Left forelimb (tissue), 1 donor: ENCODE measurements around the gene GNA12.

ENCODE experiments used
- DNase-seq: peaks from one replicate; pipeline ENCODE4 v3.0.0-alpha.2; 2018; ENCODE audit warnings: low spot score

GNA12 gene

DNA sequence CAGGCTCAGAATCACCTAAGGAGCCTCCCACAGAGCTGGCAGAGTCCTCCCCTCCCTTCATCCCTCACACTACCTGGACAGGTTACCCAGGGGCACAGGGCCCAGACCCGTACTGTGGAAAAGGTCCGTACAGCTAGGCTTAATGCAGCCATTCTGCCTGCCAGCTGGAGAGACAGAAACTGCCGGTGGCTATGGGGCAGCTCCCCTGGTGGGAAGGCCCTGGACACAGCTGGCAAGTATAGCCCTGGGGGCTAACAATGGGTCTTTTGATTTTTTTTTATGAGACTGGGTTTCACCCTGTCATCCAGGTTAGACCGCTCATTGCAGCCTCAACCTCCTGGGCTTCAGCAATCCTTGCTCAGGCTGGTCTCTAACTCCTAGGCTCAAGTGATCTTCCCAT lies 68.3 kb downstream of the GNA12 start:
- no peak for DNase-seq

DNA sequence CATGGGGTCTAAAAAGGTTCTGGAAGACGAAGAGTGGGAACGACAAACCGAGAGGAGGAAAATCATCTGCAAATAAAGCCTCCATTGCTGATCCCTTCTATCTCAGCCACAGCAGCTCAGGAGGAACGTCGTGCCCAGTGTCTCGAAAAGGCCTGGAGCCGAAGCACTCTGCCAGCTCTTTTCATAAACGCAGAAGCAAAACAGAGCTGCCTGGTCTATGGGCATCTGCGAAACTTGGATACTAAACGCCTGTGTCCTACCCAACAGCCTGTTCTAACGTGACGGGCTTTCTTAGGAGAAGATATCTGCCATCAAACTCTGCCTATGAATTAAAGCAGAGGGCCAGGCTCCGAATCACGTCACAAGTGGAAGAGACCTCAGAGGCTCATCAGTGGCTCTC lies 68.7 kb downstream of the GNA12 start:
- no peak for DNase-seq

DNA sequence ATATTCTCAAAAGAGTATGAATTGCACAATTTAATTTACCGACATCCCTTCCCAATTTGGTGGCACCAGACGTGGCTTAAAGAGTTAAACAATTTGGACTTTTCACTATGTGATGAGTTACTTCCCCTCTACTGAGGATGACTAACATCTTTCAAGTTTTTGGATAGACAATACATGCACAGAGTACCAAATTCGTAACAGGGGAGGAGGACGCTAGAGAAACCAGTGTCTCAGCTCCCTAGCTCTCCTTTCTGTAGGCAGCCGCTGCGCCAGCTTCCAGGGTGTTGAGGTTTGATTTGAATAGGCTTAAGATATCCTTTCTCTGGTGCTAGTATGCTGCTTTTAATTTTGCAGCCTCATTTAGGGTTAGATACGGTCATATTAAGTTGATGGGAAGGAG lies 69.2 kb downstream of the GNA12 start:
- no peak for DNase-seq

DNA sequence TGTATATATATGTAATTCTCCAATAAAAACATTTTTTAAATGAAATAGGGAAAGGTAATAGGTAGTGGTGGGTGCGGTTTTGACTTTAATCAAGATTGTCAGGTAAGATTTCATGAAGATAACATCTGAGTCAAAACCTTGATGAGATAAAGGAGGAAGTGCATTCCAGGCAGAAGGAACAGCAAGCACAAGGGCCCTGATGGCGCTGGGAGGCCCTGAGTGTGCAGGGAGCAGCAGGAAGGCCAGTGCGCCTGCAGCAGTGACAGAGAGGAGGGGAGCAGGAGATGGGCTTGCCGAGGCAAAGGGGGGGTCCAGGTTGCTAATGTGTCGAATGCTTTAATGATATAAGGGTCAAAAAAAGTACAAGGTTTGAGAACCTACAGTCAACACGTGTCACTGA lies 69.8 kb downstream of the GNA12 start:
- DNase-seq = no peak

DNA sequence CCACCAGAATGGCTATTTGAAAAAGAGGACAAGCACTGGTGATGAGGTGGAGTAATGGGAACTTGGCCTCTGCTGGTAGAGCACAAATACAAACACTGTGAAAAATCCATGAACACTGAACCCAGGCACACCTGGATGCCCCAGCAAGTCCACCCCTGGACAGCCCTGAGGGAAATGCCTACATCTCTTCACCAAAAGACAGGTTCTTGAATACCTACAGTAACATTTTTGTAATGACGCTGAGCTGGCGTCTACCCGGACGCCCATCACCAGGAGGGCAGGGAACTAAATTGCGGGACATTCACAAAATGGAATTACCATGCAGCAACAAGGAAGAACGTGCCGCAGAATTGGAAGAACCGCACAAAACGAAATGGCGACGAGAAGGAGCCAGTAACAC lies 70.5 kb downstream of the GNA12 start:
- DNase-seq = no peak

DNA sequence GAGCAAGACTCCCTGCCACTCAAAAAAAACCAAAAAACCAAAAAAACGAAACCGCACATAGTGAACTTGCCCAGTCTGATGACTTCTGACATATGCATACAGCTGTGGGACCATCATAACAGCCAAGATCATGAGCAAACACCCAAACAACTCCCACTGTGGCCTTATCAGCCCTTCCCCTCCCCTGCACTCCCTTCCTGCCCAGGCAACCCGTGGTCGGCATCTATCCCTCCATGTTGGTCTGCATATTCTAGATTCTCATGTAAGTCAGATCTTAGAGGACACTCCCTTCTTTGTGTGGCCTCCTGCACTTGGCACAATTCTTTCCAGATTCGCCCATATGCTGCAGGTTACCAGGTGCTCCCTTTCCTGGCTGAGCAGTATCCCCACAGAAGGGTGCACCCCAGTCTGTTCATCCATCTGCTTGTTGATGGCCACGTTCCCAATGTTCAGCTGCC lies 72.8 kb downstream of the GNA12 start:
- no peak for DNase-seq

DNA sequence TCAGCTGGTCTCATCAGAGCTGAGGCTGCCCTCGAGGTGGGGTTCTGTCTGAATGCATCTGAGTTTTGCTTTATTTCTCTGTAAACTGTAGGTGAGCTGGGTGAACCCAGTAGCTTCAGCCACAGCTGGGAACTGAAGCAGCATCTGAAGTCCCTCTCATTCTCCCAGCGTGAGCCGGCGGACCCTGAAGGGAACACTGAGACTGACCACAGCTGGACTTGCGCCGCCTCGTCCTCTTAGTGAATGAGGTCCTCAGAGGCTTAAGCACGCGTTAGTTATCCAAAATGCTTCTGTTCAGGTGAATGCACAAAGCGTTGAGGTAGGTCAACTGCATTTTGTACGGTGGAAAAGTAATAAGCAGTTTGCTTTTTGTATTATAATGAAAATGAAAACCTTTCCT lies 79.5 kb downstream of the GNA12 start:
- no peak for DNase-seq

DNA sequence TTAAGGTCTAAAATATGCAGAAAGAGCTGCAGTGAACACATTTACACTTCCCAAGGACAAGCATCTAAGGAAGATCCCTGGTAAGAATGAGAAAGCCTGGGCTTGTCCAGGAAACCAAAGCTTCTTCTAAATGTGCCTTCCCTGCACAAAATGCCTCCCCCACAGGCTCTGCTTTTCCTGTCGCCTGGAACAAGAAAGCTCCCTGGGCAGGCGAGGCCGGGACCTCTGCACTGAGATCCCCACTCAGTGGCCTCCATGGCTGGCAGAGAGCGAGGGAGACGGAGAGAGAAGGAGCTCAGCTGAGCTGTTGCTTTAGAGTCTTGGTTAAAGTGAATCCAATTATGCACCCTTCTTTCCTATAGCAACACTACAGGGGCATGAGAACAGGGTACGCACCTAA lies 80.5 kb downstream of the GNA12 start:
- DNase-seq = no peak

DNA sequence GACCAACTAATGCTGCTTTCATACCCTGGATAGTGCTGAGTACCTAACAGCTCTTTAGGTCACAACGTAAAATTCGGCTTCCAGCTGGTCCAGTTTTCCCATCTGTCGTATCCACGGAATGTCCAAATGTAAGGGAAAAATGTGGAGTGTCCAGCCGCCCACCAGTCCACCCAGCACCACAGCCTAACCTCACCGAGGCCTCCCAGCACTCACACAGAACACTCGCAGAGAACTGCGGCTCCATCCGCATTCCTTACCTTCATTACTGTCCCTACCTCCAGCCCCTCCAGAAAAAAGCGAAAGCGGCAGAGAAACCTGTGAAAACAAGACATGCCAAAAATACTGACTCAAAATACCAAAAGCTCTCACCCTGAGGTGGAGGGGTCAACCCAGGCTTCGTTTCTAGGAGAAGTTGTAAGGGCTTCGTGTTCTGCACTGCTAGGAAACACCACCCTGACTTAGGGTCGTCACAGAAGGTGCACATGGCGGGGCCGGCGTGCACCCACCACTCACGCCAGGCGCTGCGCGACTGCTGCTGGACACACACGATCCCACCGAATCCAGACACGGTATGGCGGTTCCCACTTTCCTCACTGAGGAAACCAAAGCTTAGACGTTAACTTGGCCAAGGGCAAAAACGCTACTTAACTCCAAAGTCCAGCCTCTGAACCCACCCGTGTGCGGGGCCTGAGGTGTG lies 82.2 kb downstream of the GNA12 start:
- no peak for DNase-seq

DNA sequence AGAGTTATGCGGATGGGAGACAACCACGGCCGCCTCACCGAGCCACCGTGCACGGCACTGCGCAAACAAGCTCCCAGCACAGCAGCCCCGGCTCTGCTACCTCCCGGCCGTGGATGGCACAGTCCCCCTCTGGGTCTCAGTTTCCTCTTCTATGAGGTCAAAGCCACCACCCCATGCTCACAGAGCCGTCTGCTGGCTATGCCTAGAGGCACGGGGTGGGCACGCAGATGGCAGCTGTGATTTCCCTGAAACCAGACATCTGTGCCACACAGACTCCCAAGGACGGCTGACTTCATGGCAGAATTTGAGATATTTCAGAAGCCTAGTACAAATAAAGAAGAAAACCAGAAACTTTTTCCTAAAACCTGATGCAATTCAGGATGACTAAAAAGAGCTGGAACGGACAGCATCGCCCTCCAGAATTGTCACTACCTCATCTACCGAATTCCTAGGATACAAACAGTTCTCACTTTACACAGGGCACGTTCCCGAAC lies 82.9 kb downstream of the GNA12 start:
- DNase-seq = no peak

DNA sequence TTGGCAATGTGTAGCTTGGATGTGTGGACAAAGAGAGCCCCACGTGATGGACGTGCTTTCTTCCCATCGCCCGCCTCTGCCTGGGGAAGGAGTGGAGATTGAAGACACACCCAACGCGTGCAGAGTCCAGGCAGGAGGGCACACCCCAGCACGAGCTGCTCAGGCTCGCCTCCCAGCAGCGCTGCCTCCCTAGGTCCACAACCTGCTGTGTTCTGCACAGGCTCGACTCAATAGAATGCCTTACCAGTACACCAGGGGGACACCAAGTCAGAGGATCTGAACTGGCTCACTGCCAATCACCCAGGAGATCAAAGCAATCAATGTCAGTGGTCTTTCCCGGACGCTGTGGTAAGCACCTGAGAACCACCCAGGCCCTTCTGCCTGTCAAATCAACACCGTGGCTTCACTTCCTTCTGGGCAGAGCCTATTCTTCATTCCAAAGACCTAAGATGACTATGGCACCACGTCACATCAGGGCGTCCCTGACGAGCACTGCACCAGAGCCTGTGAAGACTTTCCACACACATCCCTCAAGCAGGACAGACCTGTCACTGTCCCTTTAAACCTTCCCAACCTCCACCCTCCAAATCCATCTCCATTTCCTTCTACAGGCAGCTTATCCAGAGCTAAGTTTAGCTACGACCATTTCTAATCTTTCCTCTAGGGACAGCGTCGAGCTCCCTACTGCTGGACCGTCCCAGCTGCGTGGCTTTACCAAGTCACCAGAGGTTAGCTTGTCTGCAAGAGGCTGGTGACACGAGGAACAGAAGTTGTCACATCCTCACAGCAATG lies 83.8 kb downstream of the GNA12 start:
- DNase-seq = no peak

DNA sequence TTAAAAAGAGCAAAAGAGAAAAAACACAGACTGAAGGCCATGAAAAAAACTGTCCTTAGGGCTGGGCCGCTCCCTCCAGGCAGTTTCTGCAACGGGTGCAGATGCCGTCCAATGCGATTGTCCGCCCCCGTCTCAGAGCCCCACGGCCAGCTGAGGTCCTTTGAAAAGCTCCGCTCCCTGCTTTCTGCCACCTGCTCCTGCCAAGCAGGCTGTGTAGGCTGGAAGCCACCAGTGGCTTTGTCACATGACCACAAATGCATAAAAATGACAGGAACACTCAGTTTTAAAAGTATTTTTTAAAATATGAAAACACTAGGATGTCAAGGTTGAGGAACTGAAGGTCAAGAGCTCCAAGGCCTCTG lies 84.4 kb downstream of the GNA12 start:
- no peak for DNase-seq

DNA sequence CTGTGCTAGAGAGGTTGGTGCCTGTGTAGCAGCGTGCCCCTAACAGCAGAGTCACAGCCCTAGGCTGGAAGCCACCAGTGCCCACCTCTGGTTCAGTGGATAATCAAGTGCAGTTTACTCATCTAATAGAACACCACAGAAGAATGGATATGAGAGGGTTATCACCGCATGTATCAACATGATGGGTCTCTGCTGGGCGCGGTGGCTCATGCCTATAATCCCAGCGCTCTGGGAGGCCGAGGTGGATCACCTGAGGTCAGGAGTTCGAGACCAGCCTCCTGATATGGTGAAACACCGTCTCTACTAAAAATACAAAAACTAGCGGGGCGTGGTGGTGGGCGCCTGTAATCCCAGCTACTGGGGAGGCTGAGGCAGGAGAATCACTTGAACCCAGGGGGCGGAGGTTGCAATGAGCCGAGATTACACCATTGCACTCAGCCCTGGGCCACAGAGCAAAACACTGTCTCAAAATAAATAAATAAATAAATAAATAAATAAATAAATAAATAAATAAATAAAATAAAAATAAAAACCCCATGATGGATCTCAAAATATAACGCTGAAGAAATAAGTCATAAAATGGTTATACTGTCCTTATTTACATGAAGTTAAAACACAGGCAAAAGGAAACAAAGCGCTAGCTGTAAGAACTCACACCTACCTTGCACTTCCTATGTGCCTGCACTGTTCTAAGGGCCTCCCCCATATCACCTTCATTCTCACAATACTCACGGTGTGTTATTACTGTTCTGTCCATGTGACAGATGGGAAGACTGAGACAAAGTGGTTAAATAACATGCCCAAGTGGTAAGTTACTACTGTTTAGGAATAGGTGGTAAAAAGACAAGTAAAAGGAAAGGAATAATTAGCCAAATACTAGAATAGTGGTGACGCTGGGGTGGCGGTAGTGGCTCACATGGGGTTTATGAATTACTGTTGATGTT lies 85.2 kb downstream of the GNA12 start:
- DNase-seq = no peak

DNA sequence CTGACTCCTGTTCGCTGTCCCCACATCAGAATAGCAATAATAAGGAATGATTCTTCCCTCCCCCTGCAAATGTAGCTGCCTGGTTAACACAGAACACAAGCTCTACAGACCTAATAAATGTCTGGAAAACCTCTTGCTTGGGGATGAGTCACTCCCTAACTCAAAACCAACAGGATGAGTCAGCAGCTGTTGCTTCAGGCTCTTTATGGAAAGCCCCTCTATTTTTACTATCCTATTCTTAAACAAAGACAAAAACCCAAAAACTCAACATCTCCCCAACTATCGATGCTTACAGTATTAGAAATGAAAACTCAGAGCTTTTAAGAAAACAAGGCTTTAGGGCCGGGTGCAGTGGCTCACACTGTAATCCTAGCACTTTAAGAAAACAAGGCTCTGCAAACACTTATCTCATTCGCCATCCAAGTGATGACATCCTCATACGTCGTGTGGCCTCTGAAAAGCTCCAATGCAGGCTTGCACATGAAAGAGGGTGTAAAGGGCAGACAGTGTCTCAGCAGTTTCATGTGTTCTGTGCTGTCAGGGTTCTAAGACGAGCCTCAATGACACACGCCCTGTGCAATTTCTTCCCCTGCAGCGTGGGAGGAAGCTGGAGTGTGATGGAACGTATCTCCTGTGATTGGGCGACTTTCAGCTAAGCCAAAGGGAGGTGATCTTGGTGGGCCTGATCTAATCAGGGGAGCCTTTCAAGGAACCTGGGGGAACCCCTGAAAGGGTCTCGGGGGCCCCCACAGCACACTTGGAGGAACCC lies 86.0 kb downstream of the GNA12 start:
- DNase-seq = no peak

DNA sequence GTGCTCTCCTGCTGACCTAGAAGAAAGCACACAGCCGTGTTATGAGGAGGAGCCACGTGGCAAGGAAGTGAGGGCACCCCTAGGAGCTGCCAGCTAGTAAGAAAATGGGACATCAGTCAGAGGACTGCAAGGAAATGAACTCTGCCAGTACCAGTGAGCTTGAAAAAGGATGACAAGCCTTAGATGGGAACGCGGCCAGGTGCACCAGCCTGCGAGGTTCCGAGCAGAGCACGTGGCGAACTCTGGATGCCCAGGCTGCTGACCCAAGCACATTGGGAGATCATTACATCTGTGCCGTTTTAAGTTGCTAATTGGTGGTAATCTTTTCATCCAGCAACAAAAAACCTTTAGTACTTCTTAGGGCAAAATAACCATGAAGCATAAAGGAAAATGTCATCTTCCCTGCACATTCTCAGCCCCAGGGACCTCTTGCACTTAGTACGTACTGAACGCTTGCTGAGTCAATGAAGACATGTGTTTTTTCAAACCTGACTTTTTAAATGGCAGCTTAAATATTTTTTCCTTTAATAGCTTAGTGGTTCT lies 86.7 kb downstream of the GNA12 start:
- no peak for DNase-seq

DNA sequence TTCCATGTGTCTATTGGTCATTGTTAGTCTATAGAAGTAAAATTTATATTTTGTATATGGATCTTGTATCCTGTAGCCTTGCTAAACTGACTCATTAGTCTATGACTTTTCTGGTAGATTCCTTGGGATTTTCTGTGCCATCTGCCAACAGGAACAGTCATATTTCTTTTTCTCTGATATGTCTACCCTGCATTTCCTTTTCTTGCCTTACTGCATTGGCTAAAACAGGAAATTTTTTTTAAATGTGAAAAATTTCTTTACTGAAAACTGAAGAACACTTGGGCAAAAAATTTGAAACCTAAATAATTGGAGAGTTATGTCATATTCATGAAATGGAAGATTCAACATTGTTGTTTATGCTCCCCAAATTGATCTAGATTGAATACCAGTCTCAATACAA lies 88.6 kb downstream of the GNA12 start:
- no peak for DNase-seq

DNA sequence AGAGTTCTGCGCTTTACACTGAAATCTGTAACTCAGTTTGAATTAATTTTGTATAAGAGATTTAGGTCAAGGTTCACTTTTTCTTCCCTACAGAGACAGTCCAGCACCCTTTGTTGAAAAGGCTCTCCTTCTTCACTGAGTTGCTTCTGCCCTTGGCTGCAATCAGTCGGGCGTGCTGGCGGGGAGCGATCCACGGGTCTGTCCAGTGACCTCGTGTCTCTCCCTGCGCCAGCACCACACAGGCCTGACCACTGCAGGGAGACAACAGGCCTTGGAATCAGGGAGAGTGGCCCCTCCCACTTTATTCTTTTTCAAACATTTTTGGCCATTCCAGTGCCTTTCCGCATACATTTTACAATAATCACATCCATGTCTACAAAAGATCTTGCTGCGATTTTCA lies 89.2 kb downstream of the GNA12 start:
- DNase-seq = no peak

DNA sequence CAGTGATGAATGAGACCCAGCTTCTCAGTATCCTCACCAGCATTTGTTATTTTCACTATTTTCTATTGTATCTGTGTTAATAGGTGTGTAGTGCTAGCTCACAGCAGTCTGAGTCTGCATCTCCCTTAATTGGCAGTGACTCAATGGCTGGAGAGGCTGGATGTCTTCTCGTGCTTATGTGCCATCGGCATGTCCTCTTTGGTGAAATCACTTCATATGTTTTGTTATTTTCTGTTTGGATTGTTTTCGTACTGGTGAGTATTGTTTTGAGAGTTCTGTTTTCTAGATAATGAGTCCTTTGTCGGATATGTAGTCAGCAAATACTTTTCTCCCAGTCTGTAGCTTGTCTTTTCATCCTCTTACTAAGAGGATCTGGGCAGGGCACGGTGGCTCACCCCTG lies 90.0 kb downstream of the GNA12 start:
- no peak for DNase-seq

DNA sequence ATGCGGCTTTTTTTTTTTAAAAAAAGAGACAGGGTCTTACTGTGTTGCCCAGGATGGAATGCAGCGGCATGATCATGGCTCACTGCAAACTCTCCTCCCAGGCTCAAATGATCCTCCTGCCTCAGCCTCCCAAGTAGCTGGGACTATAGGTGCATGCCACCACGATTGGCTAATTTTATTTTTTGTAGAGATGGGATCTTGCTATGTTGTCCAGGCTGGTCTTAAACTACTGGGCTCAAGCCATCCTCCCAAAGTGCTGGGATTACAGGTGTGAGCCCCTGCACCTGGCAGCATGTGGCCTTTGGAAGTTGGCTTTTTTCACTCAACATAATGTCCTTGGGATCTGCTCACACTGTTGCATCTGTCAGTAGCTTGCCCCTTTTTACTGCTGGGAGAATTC lies 91.0 kb downstream of the GNA12 start:
- no peak for DNase-seq

DNA sequence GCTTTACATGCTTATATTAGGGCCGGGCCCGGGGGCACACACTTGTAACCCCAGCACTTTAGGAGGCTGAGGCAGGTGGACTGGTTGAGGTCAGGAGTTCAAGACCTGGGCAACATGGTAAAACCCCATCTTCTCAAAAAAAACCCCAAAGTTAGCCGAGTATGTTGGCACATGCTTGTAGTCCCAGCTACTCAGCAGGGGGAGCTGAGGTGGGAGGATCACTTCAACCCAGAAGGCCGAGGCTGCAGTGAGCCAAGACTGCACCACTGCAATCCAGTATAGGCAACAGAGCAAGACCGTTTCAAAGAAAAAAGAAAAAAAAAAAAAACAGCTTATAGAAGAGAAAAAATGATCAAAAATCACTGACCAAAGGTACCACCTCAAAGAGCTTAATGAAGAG lies 93.0 kb downstream of the GNA12 start:
- no peak for DNase-seq

DNA sequence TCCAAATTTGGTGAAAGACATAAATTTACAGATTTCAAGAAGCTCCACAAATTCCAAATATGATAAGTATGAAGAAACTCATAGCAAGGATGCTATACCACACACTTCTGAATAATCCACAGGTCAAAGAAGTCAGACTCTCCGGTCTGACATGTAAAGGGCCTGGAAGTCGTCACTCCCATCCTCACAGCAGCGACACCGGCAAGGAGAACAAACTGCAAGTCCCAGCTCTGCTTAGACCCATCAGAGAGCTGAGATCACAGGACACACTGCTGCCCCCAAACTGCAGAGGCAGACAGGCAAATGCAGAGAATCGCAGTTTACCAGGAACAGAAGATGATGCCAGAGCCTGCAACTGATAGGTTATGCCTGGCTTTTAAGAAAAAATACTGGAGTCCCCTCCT lies 94.1 kb downstream of the GNA12 start:
- DNase-seq = no peak
